H1 (cell line): ENCODE results near the gene ABHD15. TPM values are rescaled to one million over a fixed set of nuclear protein-coding genes. Genes with fewer than 3 reads are reported as not detected.

Source experiments
- CTCF ChIA-PET: fragments of 300-600 bp; sonication (Branson Sonifier 250); formaldehyde crosslinking; loops from one replicate; lab custom pipeline; 2021; ENCODE audit not compliant: partially characterized antibody; lab: Charles Lee
- POLR2A ChIA-PET: fragments of 300-600 bp; sonication (Branson Sonifier 250); formaldehyde crosslinking; loops from one replicate; lab custom pipeline; 2021; ENCODE audit warnings: inconsistent platforms; ENCODE audit not compliant: partially characterized antibody; lab: Charles Lee
- DNase-seq, 2 experiments: peaks; one replicate each; pipeline versions ENCODE4 v3.0.0 to v3.0.0-alpha.2; 2010 to 2022; ENCODE audit warnings: low spot score in 2 of 2, low read depth in 1 of 2, mixed read lengths in 1 of 2
- FAIRE-seq: peaks from 2 replicates; lab custom pipeline; 2011; peaks lifted over from hg19 to GRCh38; lab: Jason Lieb, UNC
- H2AFZ ChIP-seq: 2 replicates; pipeline ENCODE4 v1.8.1; 2012; ENCODE audit warnings: low read length, inconsistent platforms
- H2AK5ac ChIP-seq: 2 replicates; pipeline ENCODE4 v1.6.1; 2013; ENCODE audit warnings: low read depth, low read length
- H2BK120ac ChIP-seq: replicated peaks from 2 replicates; pipeline ENCODE3; 2013; ENCODE audit warnings: low read depth, low read length, inconsistent platforms
- H2BK12ac ChIP-seq: 2 replicates; pipeline ENCODE4 v1.6.1; 2013; ENCODE audit warnings: low read depth, low read length
- H2BK15ac ChIP-seq: 2 replicates; pipeline ENCODE4 v1.6.1; 2013; ENCODE audit warnings: low read length
- H2BK20ac ChIP-seq: 2 replicates; pipeline ENCODE4 v1.6.1; 2013; ENCODE audit warnings: low read length
- H2BK5ac ChIP-seq: 2 replicates; pipeline ENCODE4 v1.6.1; 2013; ENCODE audit warnings: low read depth, low read length
- H3K14ac ChIP-seq: 2 replicates; pipeline ENCODE4 v1.6.1; 2013; ENCODE audit warnings: inconsistent platforms; ENCODE audit not compliant: insufficient read length
- H3K18ac ChIP-seq: 2 replicates; pipeline ENCODE4 v1.6.1; 2013; ENCODE audit warnings: low read length; ENCODE audit errors: extremely low read depth
- H3K23ac ChIP-seq: 2 replicates; pipeline ENCODE4 v1.6.1; 2013; ENCODE audit warnings: inconsistent platforms; ENCODE audit not compliant: insufficient read length
- H3K23me2 ChIP-seq: 2 replicates; pipeline ENCODE4 v1.6.1; 2013; ENCODE audit warnings: low read depth, low read length
- H3K27ac ChIP-seq: 2 replicates; pipeline ENCODE4 v1.6.1; 2011; ENCODE audit warnings: low read depth, low read length, inconsistent platforms
- H3K27me3 ChIP-seq, 4 experiments: replicated peaks in 1 of 4; 1 replicate in 1 of 4; 2 replicates in 3 of 4; pipeline versions ENCODE4 v1.6.1 to v1.8.1; 2011 to 2013; ENCODE audit warnings: low read length in 3 of 4, mild to moderate bottlenecking in 3 of 4, inconsistent platforms in 2 of 4, mixed read lengths in 2 of 4, moderate library complexity in 1 of 4; ENCODE audit not compliant: control insufficient read depth in 3 of 4, insufficient read depth in 3 of 4; ENCODE audit errors: extremely low read depth in 1 of 4
- H3K36me3 ChIP-seq, 4 experiments: 2 replicates each; pipeline versions ENCODE4 v1.6.1 to v1.8.1; 2011 to 2013; ENCODE audit warnings: mild to moderate bottlenecking in 4 of 4, low read length in 3 of 4, moderate library complexity in 2 of 4, control low read depth in 1 of 4, inconsistent platforms in 1 of 4; ENCODE audit not compliant: insufficient read depth in 4 of 4, control insufficient read depth in 2 of 4
- H3K4ac ChIP-seq: replicated peaks from 2 replicates; pipeline ENCODE3; 2013; ENCODE audit warnings: low read length, low read depth, mixed read lengths, inconsistent platforms; ENCODE audit not compliant: insufficient read length
- H3K4me1 ChIP-seq, 4 experiments: replicated peaks in 1 of 4; 1 replicate in 1 of 4; 2 replicates in 3 of 4; pipeline versions ENCODE4 v1.6.1 to v1.8.1; 2011 to 2013; ENCODE audit warnings: low read length in 3 of 4, inconsistent platforms in 2 of 4, mixed read lengths in 1 of 4; ENCODE audit not compliant: insufficient read depth in 4 of 4, control insufficient read depth in 3 of 4
- H3K4me2 ChIP-seq, 2 experiments: 2 replicates each; pipeline versions ENCODE4 v1.6.1 to v1.8.1; 2011 to 2013; ENCODE audit warnings: low read depth in 2 of 2, low read length in 2 of 2, control low read depth in 1 of 2, inconsistent platforms in 1 of 2, mild to moderate bottlenecking in 1 of 2; ENCODE audit not compliant: insufficient read depth in 1 of 2
- H3K4me3 ChIP-seq, 4 experiments: fragments of 200-600, 300-600 bp in 1 of 4; sonication (generic), shearing (Covaris generic), sonication (Bioruptor Twin) in 1 of 4; 2 replicates each; pipeline versions ENCODE4 v1.5.1 to v1.8.1; 2011 to 2016; ENCODE audit warnings: low read length in 4 of 4, low read depth in 3 of 4, control low read depth in 2 of 4, inconsistent platforms in 2 of 4, mild to moderate bottlenecking in 2 of 4, mixed read lengths in 1 of 4, moderate library complexity in 1 of 4; ENCODE audit not compliant: insufficient read depth in 2 of 4; ENCODE audit errors: extremely low read depth in 1 of 4
- H3K56ac ChIP-seq: replicated peaks from 2 replicates; pipeline ENCODE3; 2013; ENCODE audit warnings: low read depth, mild to moderate bottlenecking, mixed read lengths, low read length, inconsistent platforms; ENCODE audit not compliant: insufficient read length
- H3K79me1 ChIP-seq: 2 replicates; pipeline ENCODE4 v1.6.1; 2013; ENCODE audit warnings: low read depth, low read length, control low read depth
- H3K79me2 ChIP-seq, 2 experiments: 2 replicates each; pipeline versions ENCODE4 v1.6.1 to v1.8.1; 2012 to 2013; ENCODE audit warnings: low read length in 2 of 2, mild to moderate bottlenecking in 2 of 2, inconsistent platforms in 1 of 2; ENCODE audit not compliant: insufficient read depth in 2 of 2, control insufficient read depth in 1 of 2
- H3K9ac ChIP-seq, 4 experiments: replicated peaks in 1 of 4; 1 replicate in 1 of 4; 2 replicates in 3 of 4; pipeline versions ENCODE4 v1.6.1 to v1.8.1; 2011 to 2013; ENCODE audit warnings: low read depth in 3 of 4, low read length in 3 of 4, control low read depth in 2 of 4, mild to moderate bottlenecking in 2 of 4, moderate library complexity in 2 of 4, inconsistent platforms in 1 of 4; ENCODE audit errors: extremely low read depth in 1 of 4
- H3K9me3 ChIP-seq, 2 experiments: 2 replicates each; pipeline versions ENCODE4 v1.6.1 to v1.8.1; 2012 to 2013; ENCODE audit warnings: mild to moderate bottlenecking in 2 of 2, moderate library complexity in 2 of 2, control low read depth in 1 of 2, inconsistent platforms in 1 of 2, low read depth in 1 of 2, low read length in 1 of 2, mixed read lengths in 1 of 2; ENCODE audit not compliant: insufficient read depth in 2 of 2
- H4K20me1 ChIP-seq, 2 experiments: replicated peaks in 1 of 2; 2 replicates each; pipeline versions ENCODE3 to v1.8.1; 2011 to 2013; ENCODE audit warnings: inconsistent platforms in 2 of 2, low read length in 2 of 2, mild to moderate bottlenecking in 1 of 2; ENCODE audit not compliant: insufficient read depth in 2 of 2, control insufficient read depth in 1 of 2
- H4K5ac ChIP-seq: 2 replicates; pipeline ENCODE4 v1.6.1; 2013; ENCODE audit warnings: low read length, low read depth, mixed read lengths, inconsistent platforms; ENCODE audit not compliant: insufficient read length
- H4K8ac ChIP-seq: 2 replicates; pipeline ENCODE4 v1.8.0; 2013; ENCODE audit warnings: mild to moderate bottlenecking, moderate library complexity, low read length, inconsistent platforms; ENCODE audit not compliant: insufficient read depth; ENCODE audit errors: extremely low read depth
- H4K91ac ChIP-seq: replicated peaks from 2 replicates; pipeline ENCODE3; 2013; ENCODE audit warnings: low read length, mixed read lengths, inconsistent platforms; ENCODE audit not compliant: insufficient read length
- JUN ChIP-seq: IDR thresholded peaks from 2 replicates; pipeline ENCODE4 v1.6.1; 2011; ENCODE audit warnings: low read depth, mild to moderate bottlenecking, improper control_type of control experiment, low read length
- RBBP5 ChIP-seq: IDR thresholded peaks from 2 replicates; pipeline ENCODE4 v1.7.1; 2012; ENCODE audit warnings: low read depth, mild to moderate bottlenecking, inconsistent platforms, low read length, moderate library complexity, borderline replicate concordance
- WGBS, 2 experiments: shearing (Covaris generic) in 1 of 2; methylation state at CpG; one replicate each; pipeline versions ENCODE4 v1.1.6 to v1.1.7; 2013 to 2015; ENCODE audit warnings: low lambda C conversion rate in 2 of 2, mixed read lengths in 2 of 2, inconsistent platforms in 1 of 2, low coverage in 1 of 2, missing lambda C conversion rate in 1 of 2; ENCODE audit not compliant: insufficient replicate concordance in 2 of 2, insufficient coverage in 1 of 2, insufficient read length in 1 of 2; ENCODE audit errors: extremely low coverage in 1 of 2, missing lambda C conversion rate in 1 of 2; 5-methylcytosine and 5-hydroxymethylcytosine counted together
- polyA plus RNA-seq, 7 experiments: library from polyadenylated mRNA; depleted of rRNA in 3 of 7; stranded (reverse) in 5 of 7; unstranded in 2 of 7; fragments of >200 nt in 5 of 7; fragments of 200-250 nt in 2 of 7; gene quantifications; 1 replicate in 5 of 7; 2 replicates in 1 of 7; 4 replicates in 1 of 7; pipeline versions ENCODE4 v1.2.1 to v1.2.3, GENCODE V29; 2011 to 2013; ENCODE audit warnings: missing spikeins in 2 of 7, mixed read lengths in 2 of 7
- total RNA-seq: library from RNA; stranded (reverse); fragmentation: NEBNext Ultra II Directional; extraction: Animal tissue kit (Norgen Biotek cat#: 25700); gene quantifications from 2 replicates; pipeline ENCODE4 v1.2.1, GENCODE V29; 2021

Gene ABHD15
- total and polyA plus RNA-seq, 2 of the 8 experiments (the other 6 are each of a cell fraction or from before 2014, with no cell fraction given) = 0.88 to 1.7 TPM

GRCh38 chr17:29584452-29585079 is 17.7 kb upstream of the ABHD15 start:
- no peak overlapping the region for H3K56ac ChIP-seq
- no peak overlapping the region for H3K9ac ChIP-seq
- no peak overlapping the region for H3K14ac ChIP-seq
- WGBS, 2 experiments = 67% methylated on average over 12 of the region's 12 CpGs; no CpG with 5 or more reads in 1 of the 2 experiments
- no peaks in the 10 kb centered on the region for H3K9me3 ChIP-seq
- H3K18ac ChIP-seq = no peak overlapping the region; the same call in 1 of the 2 replicates
- no peak for DNase-seq
- no peak overlapping the region for H2BK12ac ChIP-seq
- H2AK5ac ChIP-seq = 0 out of 2 replicates have a peak overlapping the region, but pooled peaks have one; percentile 26
- peaks cover 19% of the 10 kb centered on the region for H3K79me1 ChIP-seq
- peaks cover 7 to 25% (median 21%) of the 10 kb centered on the region in 4 experiments for H3K4me1 ChIP-seq
- peak overlapping the region; percentile 8 for H2BK5ac ChIP-seq
- peak overlapping the region; percentile 2 to 35; a peak in 2 of 4 replicates for H3K4me2 ChIP-seq
- H4K5ac ChIP-seq = no peak overlapping the region
- no peak overlapping the region for H3K23ac ChIP-seq
- H4K20me1 ChIP-seq = peaks cover 15 to 38% of the 10 kb centered on the region in 2 experiments
- CTCF ChIA-PET = interaction anchor here (0.6 to 14.8 kb wide), 4 partner anchors 13 to 308 kb away, joined by 3 to 193 read pairs (median 52); partner anchors contain the start of genes ABHD15, CORO6 and TP53I13
- no peak overlapping the region for H2BK15ac ChIP-seq
- no peak overlapping the region for H2AFZ ChIP-seq
- H3K27ac ChIP-seq = no peak overlapping the region
- H4K91ac ChIP-seq = no peak overlapping the region
- peaks cover 0 to 42% of the 10 kb centered on the region in 2 experiments; a peak in 2 of 4 replicates for H3K79me2 ChIP-seq
- no peak overlapping the region for H2BK20ac ChIP-seq
- POLR2A ChIA-PET = interaction anchor here (1.0 kb wide), 1 partner anchor 10 kb away, joined by 3 read pairs; no protein-coding TSS in a partner anchor
- no peak overlapping the region for H3K4ac ChIP-seq
- no peak overlapping the region for H2BK120ac ChIP-seq
- 0 out of 8 replicates have a peak overlapping the region, but pooled peaks of 1 of the 4 experiments have one; percentile 8 for H3K4me3 ChIP-seq
- peaks cover 0 to 6% (median 3%) of the 10 kb centered on the region in 4 experiments; a peak in 1 of 8 replicates for H3K36me3 ChIP-seq
- peaks cover 8% of the 10 kb centered on the region; the same call in 1 of the 2 replicates for H3K23me2 ChIP-seq
- TF ChIP-seq JUN (no peak), RBBP5 (0 out of 2 replicates have a peak, but pooled peaks have one; percentile 32)
- FAIRE-seq = no peak
- no peaks in the 10 kb centered on the region for H3K27me3 ChIP-seq
- no peak overlapping the region; the same call in 1 of the 2 replicates for H4K8ac ChIP-seq
